ENCODE results near the gene WDFY4.

DNA sequence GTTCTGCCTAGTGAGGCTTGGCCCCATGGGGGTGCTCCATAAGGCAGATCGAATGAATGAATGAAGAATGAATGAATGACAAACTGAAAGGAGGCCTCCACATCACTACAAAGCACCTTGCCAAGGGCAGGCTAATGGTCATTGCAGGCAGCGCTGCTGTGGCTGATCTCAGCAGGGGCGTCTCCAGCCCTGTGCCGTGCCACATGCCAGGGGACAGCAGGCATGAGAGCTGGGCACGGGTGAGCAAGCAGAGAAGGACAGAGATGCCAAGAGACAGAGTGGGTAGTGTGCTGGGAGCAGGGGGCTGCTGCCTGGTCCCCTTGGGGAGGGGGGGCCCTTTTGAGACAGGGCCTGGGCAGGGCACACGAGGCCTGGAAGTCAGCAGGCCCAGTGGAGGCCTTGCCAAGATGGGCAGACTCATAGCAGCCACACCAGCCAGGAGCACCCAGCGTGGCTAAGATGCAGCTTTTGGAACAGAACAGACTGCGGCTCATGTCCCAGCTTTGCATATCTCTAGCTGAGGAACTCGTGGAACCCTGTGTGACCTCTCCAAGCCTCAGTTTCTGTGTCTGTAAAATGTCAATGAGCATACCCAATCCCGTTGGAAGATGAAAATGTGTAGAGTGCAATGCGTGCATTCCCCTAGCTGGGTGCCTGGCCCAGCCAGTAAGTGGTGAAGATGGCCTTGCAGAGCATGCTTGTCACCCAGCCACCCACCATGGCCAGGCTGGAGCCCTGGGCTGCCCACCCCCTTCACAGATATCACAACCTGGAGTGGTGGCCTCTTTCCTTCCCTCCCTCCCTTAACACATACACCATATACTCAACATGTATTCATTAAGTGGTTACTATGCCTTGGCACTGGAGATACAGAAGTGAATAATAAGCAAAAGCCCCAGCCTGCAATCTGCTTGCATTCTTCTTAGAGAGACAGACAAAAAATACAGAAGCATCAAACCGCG lies 316.0 kb downstream of the WDFY4 start:
- TF ChIP-seq, protein P1, sequence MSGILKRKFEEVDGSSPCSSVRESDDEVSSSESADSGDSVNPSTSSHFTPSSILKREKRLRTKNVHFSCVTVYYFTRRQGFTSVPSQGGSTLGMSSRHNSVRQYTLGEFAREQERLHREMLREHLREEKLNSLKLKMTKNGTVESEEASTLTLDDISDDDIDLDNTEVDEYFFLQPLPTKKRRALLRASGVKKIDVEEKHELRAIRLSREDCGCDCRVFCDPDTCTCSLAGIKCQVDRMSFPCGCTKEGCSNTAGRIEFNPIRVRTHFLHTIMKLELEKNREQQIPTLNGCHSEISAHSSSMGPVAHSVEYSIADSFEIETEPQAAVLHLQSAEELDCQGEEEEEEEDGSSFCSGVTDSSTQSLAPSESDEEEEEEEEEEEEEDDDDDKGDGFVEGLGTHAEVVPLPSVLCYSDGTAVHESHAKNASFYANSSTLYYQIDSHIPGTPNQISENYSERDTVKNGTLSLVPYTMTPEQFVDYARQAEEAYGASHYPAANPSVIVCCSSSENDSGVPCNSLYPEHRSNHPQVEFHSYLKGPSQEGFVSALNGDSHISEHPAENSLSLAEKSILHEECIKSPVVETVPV (CRISPR knock-in tag; IDR thresholded peaks at IDR 0.05): no peak
- TF ChIP-seq ARNTL (CRISPR knock-in tag; IDR thresholded peaks at IDR 0.05; ENCODE audit: borderline replicate concordance, low read depth) (no peak), SNAI2 (CRISPR knock-in tag; IDR thresholded peaks at IDR 0.05) (no peak), GLIS3 (CRISPR knock-in tag; IDR thresholded peaks at IDR 0.05) (no peak), ZC3H10 (CRISPR knock-in tag; IDR thresholded peaks at IDR 0.05) (no peak), CSDC2 (CRISPR knock-in tag; IDR thresholded peaks at IDR 0.05) (no peak)
- TF ChIP-seq, protein P2, sequence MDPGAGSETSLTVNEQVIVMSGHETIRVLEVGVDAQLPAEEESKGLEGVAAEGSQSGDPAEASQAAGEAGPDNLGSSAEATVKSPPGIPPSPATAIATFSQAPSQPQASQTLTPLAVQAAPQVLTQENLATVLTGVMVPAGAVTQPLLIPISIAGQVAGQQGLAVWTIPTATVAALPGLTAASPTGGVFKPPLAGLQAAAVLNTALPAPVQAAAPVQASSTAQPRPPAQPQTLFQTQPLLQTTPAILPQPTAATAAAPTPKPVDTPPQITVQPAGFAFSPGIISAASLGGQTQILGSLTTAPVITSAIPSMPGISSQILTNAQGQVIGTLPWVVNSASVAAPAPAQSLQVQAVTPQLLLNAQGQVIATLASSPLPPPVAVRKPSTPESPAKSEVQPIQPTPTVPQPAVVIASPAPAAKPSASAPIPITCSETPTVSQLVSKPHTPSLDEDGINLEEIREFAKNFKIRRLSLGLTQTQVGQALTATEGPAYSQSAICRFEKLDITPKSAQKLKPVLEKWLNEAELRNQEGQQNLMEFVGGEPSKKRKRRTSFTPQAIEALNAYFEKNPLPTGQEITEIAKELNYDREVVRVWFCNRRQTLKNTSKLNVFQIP (CRISPR knock-in tag; IDR thresholded peaks at IDR 0.05; ENCODE audit: borderline replicate concordance, low read depth): no peak
